CD14-positive monocyte (primary cell): Measurements from ENCODE around the gene CREB5. TPM values are rescaled to one million over a fixed set of nuclear protein-coding genes. Genes with fewer than 3 reads are reported as not detected.

Source experiments
- DNase-seq, 3 donors: peaks; one replicate each; pipeline ENCODE4 v3.0.0-alpha.2; 2011 to 2022
- H2AFZ ChIP-seq: 2 replicates; pipeline ENCODE4 v1.6.0; 2012; ENCODE audit warnings: mild to moderate bottlenecking, low read depth, low read length, inconsistent platforms; ENCODE audit not compliant: insufficient read depth, poor library complexity, severe bottlenecking
- H3K27ac ChIP-seq, 2 donors: 1 replicate in 1 of 2; 2 replicates in 1 of 2; pipeline ENCODE4 v1.5.1; 2012 to 2013; ENCODE audit warnings: low read length in 2 of 2, control low read depth in 1 of 2, inconsistent platforms in 1 of 2, low read depth in 1 of 2, mild to moderate bottlenecking in 1 of 2
- H3K27me3 ChIP-seq, 2 donors: one replicate each; pipeline versions ENCODE4 v1.6.0 to v1.6.1; 2011 to 2013; ENCODE audit warnings: low read length in 2 of 2; ENCODE audit not compliant: control insufficient read depth in 2 of 2, insufficient read depth in 2 of 2
- H3K36me3 ChIP-seq, 2 donors: replicated peaks in 1 of 2; 1 replicate in 1 of 2; 2 replicates in 1 of 2; pipeline versions ENCODE4 v1.5.1 to v1.6.1; 2012 to 2013; ENCODE audit warnings: low read length in 2 of 2, control low read depth in 1 of 2, inconsistent platforms in 1 of 2, mild to moderate bottlenecking in 1 of 2; ENCODE audit not compliant: insufficient read depth in 2 of 2, control insufficient read depth in 1 of 2
- H3K4me1 ChIP-seq, 2 donors: 1 replicate in 1 of 2; 2 replicates in 1 of 2; pipeline versions ENCODE4 v1.5.1 to v1.6.1; 2012 to 2013; ENCODE audit warnings: low read length in 2 of 2, control low read depth in 1 of 2, inconsistent platforms in 1 of 2, mild to moderate bottlenecking in 1 of 2, moderate library complexity in 1 of 2; ENCODE audit not compliant: insufficient read depth in 2 of 2, control insufficient read depth in 1 of 2
- H3K4me2 ChIP-seq: replicated peaks from 2 replicates; pipeline ENCODE3; 2012; ENCODE audit warnings: low read length, moderate library complexity, mild to moderate bottlenecking; ENCODE audit not compliant: poor library complexity, severe bottlenecking; ENCODE audit errors: extremely low read depth
- H3K4me3 ChIP-seq, 3 experiments: fragments of 200-600 bp in 1 of 3; sonication (generic) in 1 of 3; replicated peaks in 1 of 3; 1 replicate in 2 of 3; 2 replicates in 1 of 3; pipeline ENCODE4 v1.5.1; 2011 to 2013; ENCODE audit warnings: low read length in 3 of 3, mild to moderate bottlenecking in 3 of 3, control low read depth in 2 of 3, low read depth in 2 of 3, inconsistent platforms in 1 of 3, moderate library complexity in 1 of 3
- H3K79me2 ChIP-seq: 2 replicates; pipeline ENCODE4 v1.6.0; 2012; ENCODE audit warnings: mild to moderate bottlenecking, control low read depth, inconsistent platforms, low read length, moderate library complexity; ENCODE audit not compliant: insufficient read depth
- H3K9ac ChIP-seq: 2 replicates; pipeline ENCODE4 v1.6.0; 2017; ENCODE audit warnings: low read length, mild to moderate bottlenecking; ENCODE audit not compliant: insufficient read depth, poor library complexity, severe bottlenecking
- H3K9me3 ChIP-seq, 2 donors: replicated peaks in 1 of 2; 1 replicate in 1 of 2; 2 replicates in 1 of 2; pipeline versions ENCODE4 v1.5.1 to v1.6.1; 2012 to 2013; ENCODE audit warnings: low read length in 2 of 2, control low read depth in 1 of 2; ENCODE audit not compliant: control insufficient read depth in 1 of 2, insufficient read depth in 1 of 2
- H4K20me1 ChIP-seq: 2 replicates; pipeline ENCODE4 v1.6.0; 2012; ENCODE audit warnings: mild to moderate bottlenecking, low read length, control low read depth, moderate library complexity; ENCODE audit not compliant: insufficient read depth
- H3K27ac Mint-ChIP-seq, 7 donors: one replicate each; pipeline ENCODE4 v1.8.0; 2020; ENCODE audit warnings: mild to moderate bottlenecking in 7 of 7, mixed read lengths in 7 of 7, moderate library complexity in 6 of 7, inconsistent platforms in 2 of 7
- H3K27me3 Mint-ChIP-seq, 3 donors: one replicate each; pipeline ENCODE4 v1.8.0; 2021 to 2022; ENCODE audit warnings: low read depth in 3 of 3, mild to moderate bottlenecking in 3 of 3, mixed read lengths in 3 of 3, moderate library complexity in 3 of 3, inconsistent platforms in 1 of 3
- H3K36me3 Mint-ChIP-seq, 2 donors: one replicate each; pipeline ENCODE4 v1.8.0; 2020; ENCODE audit warnings: mixed read lengths in 2 of 2, inconsistent platforms in 1 of 2, mild to moderate bottlenecking in 1 of 2
- H3K4me1 Mint-ChIP-seq: one replicate; pipeline ENCODE4 v1.8.0; 2020; ENCODE audit warnings: mild to moderate bottlenecking, mixed read lengths
- H3K4me3 Mint-ChIP-seq, 2 donors: one replicate each; pipeline ENCODE4 v1.8.0; 2020; ENCODE audit warnings: mild to moderate bottlenecking in 2 of 2, mixed read lengths in 2 of 2, moderate library complexity in 1 of 2
- H3K9me3 Mint-ChIP-seq, 7 donors: one replicate each; pipeline ENCODE4 v1.8.0; 2020 to 2022; ENCODE audit warnings: mixed read lengths in 7 of 7, mild to moderate bottlenecking in 6 of 7, moderate library complexity in 6 of 7, inconsistent platforms in 2 of 7
- CTCF ChIP-seq: fragments of 200-600 bp; IDR thresholded peaks from one replicate; pipeline ENCODE4 v1.8.0; 2022; ENCODE audit warnings: antibody characterized with exemption, mild to moderate bottlenecking
- WGBS: methylation state at CpG from one replicate; pipeline ENCODE4 v1.1.5; 2013; ENCODE audit warnings: missing lambda C conversion rate; ENCODE audit not compliant: insufficient coverage; 5-methylcytosine and 5-hydroxymethylcytosine counted together
- intact Hi-C, 2 donors: fragments of 100-400 bp; cut with micrococcal nuclease; formaldehyde crosslinking; loops; one replicate each; pipeline versions ENCODE4 v1.15.0 to v1.15.1; 2023
- polyA plus RNA-seq, 3 donors: library from polyadenylated mRNA; depleted of rRNA in 1 of 3; unstranded in 2 of 3; stranded (reverse) in 1 of 3; fragments of 300-500 nt in 2 of 3; fragments of >200 nt in 1 of 3; fragmentation: Illumina TruSeq in 2 of 3; gene quantifications; 1 replicate in 2 of 3; 2 replicates in 1 of 3; pipeline ENCODE4 v1.2.3, GENCODE V29; 2012 to 2021

Gene CREB5
- polyA plus RNA-seq, 3 donors, result 25.1 to 72.3 (median 44.2) TPM

DNA sequence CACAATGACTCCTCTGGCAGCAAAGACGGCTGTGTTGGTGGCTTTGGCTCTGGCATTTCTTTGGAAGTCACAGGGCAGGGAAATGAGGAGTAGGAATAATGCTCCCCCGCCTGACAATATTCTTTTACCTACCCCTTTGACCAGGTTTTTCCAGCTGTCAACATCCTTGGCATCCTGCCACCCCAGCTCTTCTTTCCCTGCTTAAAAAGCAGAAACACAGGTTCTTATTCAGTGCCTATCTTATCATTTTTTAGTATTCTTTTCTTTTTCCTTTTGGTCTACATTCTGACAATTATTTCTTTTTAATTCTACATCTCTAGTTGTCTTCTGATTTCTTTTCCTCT, 97.7 kb downstream of the CREB5 start:
- H3K4me2 ChIP-seq, result peak overlapping the region; percentile 12
- no peaks in the 10 kb centered on the region for H3K79me2 ChIP-seq
- H3K4me3 ChIP-seq, result peak overlapping the region in 1 of 3 experiments; percentile 42
- no peaks in the 10 kb centered on the region for H3K27me3 ChIP-seq
- no peak overlapping the region for H3K9ac ChIP-seq
- Mint-ChIP-seq H3K4me1 (peaks cover 20% of the 10 kb centered on the region), H3K4me3 (peak overlapping the region in 1 of 2 donors; percentile 44), H3K9me3 (peaks cover 0 to 2% (median 0%) of the 10 kb centered on the region in 7 donors), H3K36me3 (no peaks in the 10 kb centered on the region), H3K27me3 (peaks cover 0 to 6% (median 2%) of the 10 kb centered on the region in 3 donors), H3K27ac (peak overlapping the region in 4 of 7 donors; percentile 52 to 72 (median 70))
- H3K36me3 ChIP-seq, result no peaks in the 10 kb centered on the region
- intact Hi-C loops, result no loop called here
- H2AFZ ChIP-seq, result no peak overlapping the region
- peaks cover 12 to 21% of the 10 kb centered on the region in 2 donors for H3K4me1 ChIP-seq
- WGBS, result 20% methylated on average over 1 of the region's 2 CpGs
- H3K27ac ChIP-seq, result no peak overlapping the region
- H3K9me3 ChIP-seq, result no peaks in the 10 kb centered on the region
- no peaks in the 10 kb centered on the region for H4K20me1 ChIP-seq
- DNase-seq, result no peak
- no peak for TF ChIP-seq CTCF

DNA sequence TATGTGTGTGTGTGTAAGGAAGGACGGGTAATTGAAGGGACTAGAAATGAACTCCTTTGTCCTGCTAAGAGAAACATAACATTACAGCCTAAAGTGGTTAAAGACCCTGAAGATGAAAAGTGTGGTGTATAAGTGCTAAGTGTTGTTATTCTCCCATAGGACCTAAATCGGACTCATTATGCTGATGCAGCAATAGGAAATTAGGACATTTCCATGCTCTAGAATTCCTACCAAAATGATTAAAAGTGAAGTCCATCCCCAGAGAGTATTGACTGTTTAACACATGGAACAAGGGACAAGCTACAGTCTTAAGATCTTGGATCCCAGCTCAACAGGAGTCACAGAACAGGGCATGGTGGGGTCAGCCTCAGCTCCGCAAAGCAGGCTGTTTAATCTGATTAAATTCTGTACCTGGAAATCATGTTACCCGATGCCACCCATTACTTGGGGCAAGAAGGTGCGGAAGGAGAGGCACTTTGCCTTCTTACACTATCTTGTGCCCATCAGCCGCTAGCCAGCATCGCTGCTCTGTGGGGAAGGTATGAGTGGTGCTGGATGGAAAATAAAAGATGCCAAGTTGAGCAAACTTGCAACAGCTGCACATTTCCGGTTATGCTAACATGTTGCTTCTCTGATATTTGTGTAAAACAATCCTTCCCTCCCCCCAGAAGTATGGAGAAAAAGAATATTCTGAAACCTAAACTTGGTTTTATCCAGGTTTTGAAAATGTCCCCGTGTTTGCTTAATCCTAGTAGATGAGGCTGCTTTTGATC, 100.5 kb downstream of the CREB5 start:
- Histone ChIP-seq H3K4me3 (no peak overlapping the region), H3K4me2 (no peak overlapping the region), H3K27me3 (no peaks in the 10 kb centered on the region), H3K27ac (no peak overlapping the region), H3K9me3 (no peaks in the 10 kb centered on the region), H3K9ac (no peak overlapping the region), H3K4me1 (peaks cover 12 to 21% of the 10 kb centered on the region in 2 donors), H2AFZ (no peak overlapping the region), H3K79me2 (no peaks in the 10 kb centered on the region), H3K36me3 (no peaks in the 10 kb centered on the region), H4K20me1 (no peaks in the 10 kb centered on the region)
- intact Hi-C loops, result no loop called here
- Mint-ChIP-seq H3K4me3 (no peak overlapping the region), H3K27ac (no peak overlapping the region), H3K27me3 (peaks cover 0 to 8% (median 0%) of the 10 kb centered on the region in 3 donors), H3K4me1 (peaks cover 20% of the 10 kb centered on the region), H3K9me3 (peaks cover 0 to 2% (median 0%) of the 10 kb centered on the region in 7 donors), H3K36me3 (no peaks in the 10 kb centered on the region)
- DNase-seq, result no peak
- no peak for TF ChIP-seq CTCF
- WGBS, result 91% methylated on average over 3 of the region's 9 CpGs
